Stimulated activated naive CD8-positive, alpha-beta T cell treated with anti-CD3 and anti-CD28 coated beads, Interleukin-15, amount 100 ng/mL, for 72 hours (primary cell): ENCODE results near the gene NEU3.
"Not testable (repeated sequence)": the region's sequence is repeated elsewhere in the genome, so short reads cannot be mapped to it uniquely, and the experiment has no call there.

ENCODE experiments used
- ATAC-seq: fragments of 150-1000 bp; cut with Tn5 transposase; 2 replicates; pipeline ENCODE4 v1.10.0; 2021; ENCODE audit warnings: mild to moderate bottlenecking, moderate library complexity
- DNase-seq, 2 donors: peaks; one replicate each; pipeline ENCODE4 v3.0.0; 2021 to 2022
- H3K27ac Mint-ChIP-seq, 2 donors: one replicate each; pipeline ENCODE4 v1.8.0; 2022; ENCODE audit warnings: mild to moderate bottlenecking in 2 of 2, mixed read lengths in 2 of 2, moderate library complexity in 2 of 2
- H3K27me3 Mint-ChIP-seq: one replicate; pipeline ENCODE4 v1.8.0; 2022; ENCODE audit warnings: mixed read lengths
- H3K4me1 Mint-ChIP-seq: one replicate; pipeline ENCODE4 v1.8.0; 2022; ENCODE audit warnings: mild to moderate bottlenecking, mixed read lengths
- H3K4me3 Mint-ChIP-seq, 2 donors: one replicate each; pipeline ENCODE4 v1.8.0; 2022; ENCODE audit warnings: mild to moderate bottlenecking in 2 of 2, mixed read lengths in 2 of 2, moderate library complexity in 1 of 2
- H3K9me3 Mint-ChIP-seq, 2 donors: one replicate each; pipeline ENCODE4 v1.8.0; 2022; ENCODE audit warnings: mixed read lengths in 2 of 2

Gene NEU3

DNA sequence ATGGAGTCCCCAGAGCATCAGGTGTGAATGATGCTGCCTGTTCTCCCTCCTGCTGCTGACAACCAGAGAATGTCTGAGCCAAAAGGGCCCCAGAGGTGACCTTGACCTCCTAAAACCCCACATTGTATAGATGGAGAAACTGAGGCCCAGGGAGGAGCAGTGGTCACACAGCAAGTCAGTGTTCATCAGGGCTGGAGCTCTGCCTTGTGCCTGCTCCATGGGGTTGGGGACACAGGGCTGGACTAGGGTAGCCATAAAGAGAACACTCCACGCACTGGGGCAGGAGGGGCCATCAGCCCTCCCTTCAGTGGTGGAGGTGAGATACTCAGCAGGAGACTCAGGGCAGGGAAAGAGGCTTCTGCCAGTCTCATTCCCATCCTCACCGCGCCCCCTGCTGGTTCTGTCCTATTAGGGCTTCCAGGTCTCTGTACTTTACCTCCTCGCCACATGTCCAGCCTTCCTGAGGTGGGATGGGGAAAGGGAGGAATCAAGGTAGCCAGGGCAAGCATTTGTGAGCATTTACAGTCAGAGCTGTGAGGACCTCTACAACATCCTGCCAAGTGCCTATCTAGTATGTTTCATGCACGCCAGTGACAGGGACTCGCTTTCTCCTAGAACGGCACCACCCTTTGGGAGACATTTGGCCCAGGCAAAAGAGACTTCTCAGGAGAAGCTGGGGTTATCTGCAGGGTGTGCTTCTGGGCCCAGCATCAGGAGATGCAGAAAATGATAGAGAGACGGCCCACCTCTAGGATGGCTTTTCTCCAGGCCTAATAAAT lies 43.2 kb downstream of the NEU3 start:
- H3K27me3 Mint-ChIP-seq: no peaks in the 10 kb centered on the region
- peak; percentile 35 to 41 for DNase-seq

DNA sequence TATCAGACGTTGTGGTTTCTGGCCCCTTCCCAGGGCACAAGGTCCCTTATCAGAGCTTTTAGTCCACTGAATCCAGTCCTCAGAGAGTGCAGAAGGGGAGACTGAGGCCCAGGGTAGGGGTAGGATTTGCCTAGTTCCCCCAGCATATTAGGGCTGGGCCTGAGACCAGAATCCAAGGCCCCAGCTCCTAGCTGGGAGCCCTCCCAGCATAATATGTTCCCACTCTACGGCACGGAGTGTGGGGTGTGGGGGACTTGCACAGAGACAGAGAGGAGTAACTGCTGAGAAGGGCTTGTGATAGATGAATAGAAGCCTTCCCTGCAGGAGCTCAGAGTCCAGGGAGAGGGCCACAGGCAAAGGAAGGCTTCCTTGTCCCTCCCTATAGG lies 43.8 kb downstream of the NEU3 start:
- DNase-seq: no peak
- Mint-ChIP-seq H3K27me3 (no peaks in the 10 kb centered on the region), H3K4me1 (no peaks in the 10 kb centered on the region), H3K4me3 (no peak overlapping the region), H3K27ac (no peak overlapping the region), H3K9me3 (no peaks in the 10 kb centered on the region)
- ATAC-seq: no peak

More for the DNA sequence above, 43.2 kb downstream of the NEU3 start:
- H3K9me3 Mint-ChIP-seq: no peaks in the 10 kb centered on the region
- H3K4me3 Mint-ChIP-seq: no peak overlapping the region
- no peak overlapping the region for H3K27ac Mint-ChIP-seq
- H3K4me1 Mint-ChIP-seq: no peaks in the 10 kb centered on the region
- ATAC-seq: peak; percentile 63

DNA sequence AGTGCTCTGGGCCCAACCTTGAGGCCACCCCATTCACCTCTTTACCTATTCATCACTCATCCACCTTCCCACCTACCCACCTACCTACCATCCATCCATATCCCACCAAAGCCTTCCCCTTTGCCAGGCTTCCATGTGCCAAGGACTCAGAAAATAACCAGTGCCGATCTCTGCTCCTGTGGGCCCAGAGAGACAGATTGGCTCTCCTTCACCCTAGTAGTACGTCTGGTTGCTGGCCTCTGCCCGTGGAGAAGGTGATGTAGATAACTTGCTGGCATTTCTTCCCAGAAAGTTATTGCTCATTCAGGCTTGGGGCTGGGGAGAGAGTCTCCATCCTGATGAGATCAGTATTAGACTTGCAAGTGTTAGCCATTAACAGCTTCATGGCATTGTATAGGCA lies 45.2 kb downstream of the NEU3 start:
- H3K27ac Mint-ChIP-seq: no peak overlapping the region
- H3K4me3 Mint-ChIP-seq: no peak overlapping the region
- ATAC-seq (no peak), DNase-seq (no peak)
- H3K4me1 Mint-ChIP-seq: no peaks in the 10 kb centered on the region
- no peaks in the 10 kb centered on the region for H3K9me3 Mint-ChIP-seq
- no peaks in the 10 kb centered on the region for H3K27me3 Mint-ChIP-seq

DNA sequence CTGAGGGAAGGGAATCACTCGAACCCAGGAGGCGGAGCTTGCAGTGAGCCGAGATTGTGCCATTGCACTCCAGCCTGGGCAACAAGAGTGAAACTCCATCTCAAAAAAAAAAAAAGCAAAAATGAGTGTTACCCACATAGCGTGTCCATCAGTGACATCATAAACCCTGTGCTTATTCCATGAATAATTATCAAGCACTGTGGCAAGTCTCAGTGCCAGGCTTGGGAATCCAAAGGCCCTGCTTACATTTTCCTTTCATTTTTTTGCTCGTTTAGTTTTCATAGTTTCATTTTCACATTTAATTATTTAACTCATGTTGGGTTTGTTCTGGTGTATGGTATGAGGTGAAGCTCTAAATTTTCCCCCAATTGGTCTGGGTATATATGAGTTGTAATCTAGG lies 46.5 kb downstream of the NEU3 start:
- Mint-ChIP-seq H3K27me3 (peaks cover under 1% of the 10 kb centered on the region), H3K4me3 (no peak overlapping the region), H3K4me1 (no peaks in the 10 kb centered on the region), H3K27ac (no peak overlapping the region), H3K9me3 (no peaks in the 10 kb centered on the region)
- DNase-seq (no peak), ATAC-seq (no peak)

DNA sequence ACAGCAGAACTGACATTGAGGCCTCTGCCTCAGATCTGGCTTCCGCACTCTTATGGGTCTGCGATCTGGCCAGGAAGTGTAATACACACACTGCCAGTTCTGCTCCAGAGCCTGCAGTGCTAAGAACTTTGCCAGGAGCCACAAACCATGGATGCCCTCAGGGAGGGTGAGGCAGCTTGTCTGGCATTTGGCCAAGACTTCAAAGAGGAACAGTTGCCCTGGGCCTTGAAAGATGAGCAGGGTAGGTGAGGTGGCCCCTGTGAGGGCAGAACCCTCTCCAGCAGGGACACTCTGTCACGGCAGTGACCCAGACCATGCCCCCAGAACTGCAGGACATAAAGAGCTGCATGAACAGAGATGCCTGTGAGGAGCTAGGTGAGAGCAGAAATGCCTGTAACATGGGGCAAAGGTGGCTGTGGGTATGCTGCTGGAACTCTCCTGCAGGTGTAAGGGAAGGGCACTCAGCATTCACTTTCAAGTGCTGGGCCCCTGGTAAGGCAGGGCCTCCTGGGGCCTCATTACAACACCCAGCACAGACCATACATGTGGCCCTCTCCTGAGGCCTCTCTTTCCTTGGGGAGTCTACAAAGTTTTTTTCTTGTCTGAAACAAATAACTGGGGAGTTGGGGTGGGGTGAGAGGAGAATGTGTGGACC lies 47.3 kb downstream of the NEU3 start:
- Mint-ChIP-seq H3K9me3 (peaks cover 0 to 6% of the 10 kb centered on the region in 2 donors), H3K4me3 (no peak overlapping the region), H3K4me1 (no peaks in the 10 kb centered on the region), H3K27me3 (peaks cover 8% of the 10 kb centered on the region), H3K27ac (no peak overlapping the region)
- DNase-seq (no peak), ATAC-seq (no peak)

DNA sequence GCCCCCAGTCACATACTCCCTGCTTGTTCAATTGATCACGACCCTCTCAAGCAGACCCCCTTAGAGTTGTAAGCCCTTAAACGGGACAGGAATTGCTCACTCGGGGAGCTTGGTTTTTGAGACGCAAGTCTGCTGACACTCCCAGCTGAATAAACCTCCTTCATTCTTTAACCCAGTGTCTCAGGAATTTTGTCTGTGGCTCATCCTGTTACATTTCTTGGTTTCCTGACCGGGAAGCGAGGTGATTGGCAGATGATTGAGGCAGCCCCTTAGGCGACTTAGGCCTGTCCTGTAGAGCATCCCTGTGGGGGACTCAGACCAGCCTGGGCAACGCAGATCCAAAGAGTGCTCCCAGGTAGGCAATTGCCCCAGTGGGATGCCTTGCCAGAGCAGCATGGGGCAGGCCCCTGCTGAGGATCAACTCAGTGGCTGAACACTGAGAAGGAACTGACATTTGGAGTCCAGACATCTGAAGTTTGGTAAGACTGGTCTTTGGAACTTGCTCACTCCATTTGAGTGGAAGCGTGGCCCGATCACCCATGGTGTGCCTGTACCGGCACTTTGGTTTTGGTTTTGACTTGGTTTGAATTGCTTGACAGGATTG lies 51.5 kb downstream of the NEU3 start:
- Mint-ChIP-seq H3K27me3 (peaks cover 14% of the 10 kb centered on the region), H3K4me1 (no peaks in the 10 kb centered on the region), H3K4me3 (no peak overlapping the region), H3K27ac (no peak overlapping the region), H3K9me3 (peaks cover 0 to 10% of the 10 kb centered on the region in 2 donors)
- ATAC-seq (no peak), DNase-seq (no peak)

DNA sequence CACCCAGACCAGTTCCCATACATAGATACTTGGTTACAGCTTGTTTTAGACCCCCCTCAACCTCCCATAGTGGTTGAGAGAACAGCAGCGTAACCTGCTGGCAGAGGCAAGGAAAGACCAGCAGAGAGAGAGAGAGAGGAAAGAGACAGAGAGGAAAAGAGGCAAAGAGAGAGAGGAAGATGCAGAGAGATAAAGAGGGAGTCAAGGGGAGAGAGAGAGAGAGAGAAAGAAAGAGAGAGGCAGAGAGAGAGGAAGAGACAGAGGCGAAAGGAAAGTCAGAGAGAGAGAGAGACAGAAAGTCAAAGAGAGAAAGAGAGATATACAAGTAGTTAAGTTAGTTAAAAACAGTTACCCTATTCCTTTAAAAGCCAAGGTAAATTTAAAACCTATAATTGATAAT lies 52.5 kb downstream of the NEU3 start:
- Mint-ChIP-seq H3K4me1 (no peaks in the 10 kb centered on the region), H3K4me3 (no peak overlapping the region), H3K27ac (no peak overlapping the region), H3K9me3 (peaks cover 0 to 10% of the 10 kb centered on the region in 2 donors), H3K27me3 (peaks cover 14% of the 10 kb centered on the region)
- DNase-seq: no peak
- no peak for ATAC-seq

DNA sequence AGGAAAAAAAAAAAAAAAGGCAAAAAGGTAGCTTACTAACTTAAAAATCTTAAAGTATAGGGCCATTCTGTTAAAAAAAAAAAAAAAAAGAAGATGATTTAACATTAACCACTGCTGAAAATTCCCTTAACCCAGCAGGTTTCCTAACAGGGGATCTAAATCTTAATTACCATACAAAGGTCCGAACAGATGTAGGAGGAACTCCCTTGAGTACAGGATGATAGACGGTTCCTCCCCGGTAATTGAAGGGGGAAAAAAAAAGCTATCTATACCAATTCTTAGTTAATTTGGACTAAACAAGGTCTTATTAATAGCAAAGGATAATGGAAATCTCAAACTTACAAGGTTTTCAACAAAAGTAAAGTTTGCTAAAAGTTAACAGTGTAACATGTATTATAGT lies 53.1 kb downstream of the NEU3 start:
- not testable (repeated sequence) for ATAC-seq, H3K4me1 Mint-ChIP-seq, DNase-seq, H3K27ac Mint-ChIP-seq, H3K4me3 Mint-ChIP-seq, H3K9me3 Mint-ChIP-seq
- H3K27me3 Mint-ChIP-seq: peaks cover 14% of the 10 kb centered on the region

DNA sequence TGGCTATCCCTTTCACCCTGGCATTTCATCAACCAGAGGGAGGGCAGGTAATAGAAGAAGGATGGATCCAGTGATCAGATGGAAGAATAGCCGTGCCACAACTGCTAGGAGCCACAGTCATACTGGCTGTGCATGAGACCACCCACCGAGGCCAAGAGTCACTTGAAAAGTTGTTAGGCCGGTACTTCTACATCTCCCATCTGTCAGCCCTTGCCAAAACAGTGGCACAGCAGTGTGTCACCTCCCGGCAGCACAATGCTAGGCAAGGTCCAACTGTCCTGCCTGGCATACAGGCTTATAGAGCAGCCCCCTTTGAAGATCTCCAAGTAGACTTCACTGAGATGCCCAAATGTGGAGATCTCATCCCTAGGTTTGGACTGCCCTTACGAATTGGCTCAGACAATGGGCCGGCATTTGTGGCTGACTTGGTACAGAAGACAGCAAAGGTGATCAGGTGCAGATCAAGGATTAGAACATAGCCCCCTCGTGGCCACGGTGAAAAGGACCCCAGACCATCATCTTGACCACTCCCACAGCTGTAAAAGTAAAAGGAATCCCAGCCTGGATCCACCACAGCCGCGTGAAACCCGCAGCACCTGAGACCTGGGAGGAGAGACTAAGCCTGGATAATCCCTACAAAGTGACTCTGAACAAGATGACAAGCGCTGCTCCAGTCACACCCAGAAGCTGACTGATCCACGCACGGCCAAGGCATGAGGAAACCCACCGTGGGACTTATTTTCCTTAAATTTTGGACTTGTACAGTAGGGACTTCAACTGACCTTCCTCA lies 55.8 kb downstream of the NEU3 start:
- not testable (repeated sequence) for H3K27ac Mint-ChIP-seq, H3K9me3 Mint-ChIP-seq, ATAC-seq, DNase-seq, H3K4me3 Mint-ChIP-seq, H3K4me1 Mint-ChIP-seq
- peaks cover 14% of the 10 kb centered on the region for H3K27me3 Mint-ChIP-seq

DNA sequence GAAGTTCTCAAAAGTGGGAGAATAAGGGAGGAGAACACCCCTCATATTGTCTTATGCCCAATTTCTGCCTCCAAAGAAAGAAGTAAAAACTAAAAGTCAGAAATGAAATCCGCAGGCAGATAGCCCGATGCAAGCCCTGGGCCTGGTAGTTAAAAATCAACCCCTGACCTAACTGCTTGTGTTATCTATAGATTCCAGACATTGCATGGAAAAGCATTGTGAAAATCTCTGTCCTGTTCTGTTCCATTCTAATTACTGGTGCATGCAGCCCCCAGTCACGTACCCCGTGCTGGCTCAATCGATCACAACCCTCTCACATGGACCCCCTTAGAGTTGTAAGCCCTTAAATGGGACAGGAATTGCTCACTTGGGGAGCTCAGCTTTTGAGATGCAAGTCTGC lies 57.9 kb downstream of the NEU3 start:
- not testable (repeated sequence) for H3K27me3 Mint-ChIP-seq

DNA sequence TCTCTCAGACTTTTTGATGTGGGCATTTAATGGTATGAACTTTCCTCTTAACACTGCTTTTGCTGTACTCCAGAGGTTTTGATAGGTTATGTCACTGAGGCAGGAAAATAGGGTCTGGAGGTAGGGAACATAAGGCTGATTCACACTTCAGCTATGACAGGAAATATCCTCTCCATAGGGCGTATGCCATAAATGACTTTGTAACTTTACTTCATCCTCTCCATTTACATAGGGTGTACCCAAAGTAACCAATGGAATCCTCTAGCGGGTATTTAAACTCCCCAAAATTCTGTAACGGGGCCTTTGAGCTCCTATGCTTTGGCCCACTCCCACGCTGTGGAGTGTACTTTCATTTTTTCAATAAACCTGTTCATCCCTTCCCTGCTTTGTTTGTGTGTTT lies 58.5 kb downstream of the NEU3 start:
- no peak for ATAC-seq
- Mint-ChIP-seq H3K9me3 (peaks cover under 1 to 5% of the 10 kb centered on the region in 2 donors), H3K27me3 (no peaks in the 10 kb centered on the region), H3K27ac (no peak overlapping the region), H3K4me1 (no peaks in the 10 kb centered on the region), H3K4me3 (no peak overlapping the region)
- no peak for DNase-seq

More for the DNA sequence above, 57.9 kb downstream of the NEU3 start:
- not testable (repeated sequence) for H3K9me3 Mint-ChIP-seq, H3K4me3 Mint-ChIP-seq, H3K4me1 Mint-ChIP-seq, ATAC-seq, DNase-seq, H3K27ac Mint-ChIP-seq

DNA sequence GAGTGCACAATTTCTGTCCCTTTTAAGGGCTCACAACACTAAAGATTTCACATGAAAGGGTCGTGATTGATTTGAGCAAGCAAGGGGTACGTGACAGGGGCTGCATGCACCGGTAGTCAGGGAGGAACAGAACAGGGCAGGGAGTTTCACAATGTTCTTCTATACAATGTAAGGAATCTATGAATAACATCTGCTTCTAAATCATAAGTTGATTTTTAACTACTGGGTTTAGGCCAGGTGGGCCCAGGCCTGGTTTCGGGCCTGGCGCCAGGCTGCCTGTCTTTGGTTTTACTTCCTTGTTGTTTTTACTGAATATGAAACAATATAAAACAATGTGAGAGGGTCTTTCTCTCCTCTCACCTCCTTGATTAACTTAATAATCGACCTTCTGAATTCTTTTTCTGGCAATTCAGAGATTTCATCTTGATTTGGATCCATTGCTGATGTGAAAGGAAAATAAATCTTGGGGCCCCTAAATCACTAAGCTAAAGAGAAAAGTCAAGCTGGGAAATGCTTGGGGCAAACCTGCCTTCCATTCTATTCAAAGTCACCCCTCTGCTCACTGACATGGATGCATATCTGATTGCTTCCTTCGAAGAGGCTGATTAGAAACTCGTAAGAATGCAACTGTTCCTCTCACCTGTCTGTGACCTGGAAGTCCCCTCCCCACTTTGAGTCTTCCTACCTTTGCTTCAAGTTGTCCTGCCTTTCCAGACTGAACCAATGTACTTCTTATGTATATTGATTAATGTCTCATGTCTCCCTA lies 61.0 kb downstream of the NEU3 start:
- H3K4me3 Mint-ChIP-seq, H3K27ac Mint-ChIP-seq, DNase-seq, H3K4me1 Mint-ChIP-seq, ATAC-seq: not testable (repeated sequence)
- Mint-ChIP-seq H3K27me3 (peaks cover 10% of the 10 kb centered on the region), H3K9me3 (peaks cover 7 to 11% of the 10 kb centered on the region in 2 donors)

DNA sequence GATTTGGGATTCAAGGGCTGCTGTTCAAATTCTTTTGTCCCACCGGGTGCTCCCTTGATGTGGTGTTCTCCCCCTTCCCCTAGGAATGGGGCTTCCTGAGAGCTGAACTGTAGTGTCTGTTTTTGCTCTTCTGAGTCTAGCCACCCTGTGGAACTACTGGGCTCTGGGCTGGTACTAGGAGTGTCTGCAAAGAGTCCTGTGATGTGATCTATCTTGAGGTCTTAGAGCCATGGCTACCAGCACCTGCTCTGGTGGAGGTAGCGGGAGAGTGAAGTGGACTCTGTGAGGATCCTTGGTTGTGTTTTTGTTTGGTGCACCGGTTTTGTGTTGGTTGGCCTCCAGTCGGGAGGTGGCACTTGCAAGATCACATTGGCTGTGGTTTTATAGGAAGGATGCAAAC lies 61.8 kb downstream of the NEU3 start:
- peaks cover 7 to 11% of the 10 kb centered on the region in 2 donors for H3K9me3 Mint-ChIP-seq
- H3K27ac Mint-ChIP-seq: no peak overlapping the region
- ATAC-seq (no peak), DNase-seq (no peak)
- no peaks in the 10 kb centered on the region for H3K4me1 Mint-ChIP-seq
- H3K27me3 Mint-ChIP-seq: peaks cover 10% of the 10 kb centered on the region
- H3K4me3 Mint-ChIP-seq: no peak overlapping the region

DNA sequence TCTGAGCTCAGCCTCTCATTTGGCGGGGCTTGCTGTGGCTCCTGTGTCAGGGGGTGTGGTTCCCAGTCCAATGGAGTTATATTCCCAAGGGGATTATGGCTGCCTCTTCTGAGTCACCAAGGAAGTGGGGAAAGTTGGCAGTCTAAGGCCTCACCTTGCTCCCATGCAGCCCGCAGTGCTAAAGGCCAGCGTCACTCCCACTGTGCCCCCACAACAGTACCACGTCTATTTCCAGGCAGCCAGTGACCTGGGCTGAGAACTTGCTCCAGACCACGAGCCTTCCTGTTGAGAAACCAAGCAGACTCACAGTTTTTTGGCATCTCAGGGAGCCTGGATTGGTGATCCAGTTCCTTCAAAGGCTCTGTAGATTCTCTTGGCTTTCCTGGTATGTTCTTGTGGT lies 62.3 kb downstream of the NEU3 start:
- no peak overlapping the region for H3K4me3 Mint-ChIP-seq
- DNase-seq (no peak), ATAC-seq (no peak)
- no peak overlapping the region for H3K27ac Mint-ChIP-seq
- H3K4me1 Mint-ChIP-seq: no peaks in the 10 kb centered on the region
- H3K9me3 Mint-ChIP-seq: peaks cover 7 to 11% of the 10 kb centered on the region in 2 donors
- H3K27me3 Mint-ChIP-seq: peaks cover 10% of the 10 kb centered on the region

DNA sequence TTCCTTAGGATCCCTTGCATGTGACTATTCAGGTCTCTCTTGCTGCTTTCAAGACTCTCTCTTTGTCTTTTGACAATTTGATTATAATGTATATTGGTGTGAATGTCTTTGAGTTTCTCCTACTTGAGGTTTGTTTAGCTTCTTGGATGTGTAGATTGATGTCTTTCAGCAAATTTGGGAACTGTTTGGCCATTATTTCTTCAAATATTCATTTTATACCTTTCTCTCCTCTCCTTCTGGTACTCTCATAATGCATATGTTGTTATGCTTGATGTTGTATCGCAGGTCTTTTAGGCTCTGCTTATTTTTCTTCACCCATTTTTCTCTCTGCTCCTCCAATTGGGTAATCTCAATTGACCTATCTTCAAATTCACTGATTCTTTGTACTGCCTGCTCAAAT lies 63.7 kb downstream of the NEU3 start:
- no peak overlapping the region for H3K4me3 Mint-ChIP-seq
- no peaks in the 10 kb centered on the region for H3K4me1 Mint-ChIP-seq
- no peak for DNase-seq
- H3K9me3 Mint-ChIP-seq: peaks cover 7 to 11% of the 10 kb centered on the region in 2 donors
- ATAC-seq: no peak
- peaks cover 10% of the 10 kb centered on the region for H3K27me3 Mint-ChIP-seq
- no peak overlapping the region for H3K27ac Mint-ChIP-seq
